ENCODE results near the gene RPLP2.

RPLP2 gene

DNA sequence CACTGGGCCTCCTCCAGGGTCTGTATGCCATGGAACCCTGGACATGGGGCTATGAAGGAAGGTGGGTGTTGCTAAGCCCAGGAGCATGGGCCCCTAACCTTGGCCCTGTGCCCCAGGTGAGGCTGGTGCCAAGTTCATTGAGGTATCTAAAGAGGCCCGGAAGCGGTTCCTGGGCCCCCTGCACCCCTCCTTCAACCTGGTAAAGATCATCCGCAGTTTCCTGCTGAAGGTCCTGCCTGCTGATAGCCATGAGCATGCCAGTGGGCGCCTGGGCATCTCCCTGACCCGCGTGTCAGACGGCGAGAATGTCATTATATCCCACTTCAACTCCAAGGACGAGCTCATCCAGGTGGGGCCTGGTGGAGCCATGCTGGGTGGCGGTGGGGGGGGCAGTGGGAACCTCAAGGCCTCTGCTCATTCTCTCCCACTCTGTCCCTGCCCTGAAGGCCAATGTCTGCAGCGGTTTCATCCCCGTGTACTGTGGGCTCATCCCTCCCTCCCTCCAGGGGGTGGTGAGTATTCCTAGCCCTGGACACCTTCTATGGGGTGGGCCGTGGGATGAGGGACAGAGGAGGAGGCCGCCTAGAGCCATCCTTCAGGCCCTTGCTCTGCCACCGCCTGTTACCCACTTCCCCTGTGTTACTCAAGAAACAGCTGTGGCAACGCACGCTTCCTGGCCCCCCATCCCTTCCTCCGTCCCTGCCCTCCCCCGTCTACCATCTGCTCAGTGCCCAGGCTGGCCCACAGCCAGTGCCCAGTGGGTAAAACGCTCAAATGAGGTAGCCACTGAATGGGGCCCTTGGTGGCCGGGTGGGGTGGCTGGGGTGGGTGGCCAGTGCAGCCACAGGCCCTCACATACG is 12.0 kb downstream of the RPLP2 start:
- TF ChIP-seq POU2F2 (IDR thresholded peaks at IDR 0.05; ENCODE audit: low read depth, low read length) (no peak), POLR2AphosphoS5 (IDR thresholded peaks at IDR 0.05; ENCODE audit: low read depth, low read length) (no peak), POLR2A (IDR thresholded peaks at IDR 0.05; ENCODE audit: low read depth, low read length) (no peak), SPI1 (IDR thresholded peaks at IDR 0.05; ENCODE audit: low read depth, low read length) (no peak), PAX5 (IDR thresholded peaks at IDR 0.05; ENCODE audit: insufficient read depth, low read length, severe bottlenecking) (no peak)
- DNase-seq (ENCODE audit: insufficient read length, low spot score) (no peak), FAIRE-seq (no peak)

DNA sequence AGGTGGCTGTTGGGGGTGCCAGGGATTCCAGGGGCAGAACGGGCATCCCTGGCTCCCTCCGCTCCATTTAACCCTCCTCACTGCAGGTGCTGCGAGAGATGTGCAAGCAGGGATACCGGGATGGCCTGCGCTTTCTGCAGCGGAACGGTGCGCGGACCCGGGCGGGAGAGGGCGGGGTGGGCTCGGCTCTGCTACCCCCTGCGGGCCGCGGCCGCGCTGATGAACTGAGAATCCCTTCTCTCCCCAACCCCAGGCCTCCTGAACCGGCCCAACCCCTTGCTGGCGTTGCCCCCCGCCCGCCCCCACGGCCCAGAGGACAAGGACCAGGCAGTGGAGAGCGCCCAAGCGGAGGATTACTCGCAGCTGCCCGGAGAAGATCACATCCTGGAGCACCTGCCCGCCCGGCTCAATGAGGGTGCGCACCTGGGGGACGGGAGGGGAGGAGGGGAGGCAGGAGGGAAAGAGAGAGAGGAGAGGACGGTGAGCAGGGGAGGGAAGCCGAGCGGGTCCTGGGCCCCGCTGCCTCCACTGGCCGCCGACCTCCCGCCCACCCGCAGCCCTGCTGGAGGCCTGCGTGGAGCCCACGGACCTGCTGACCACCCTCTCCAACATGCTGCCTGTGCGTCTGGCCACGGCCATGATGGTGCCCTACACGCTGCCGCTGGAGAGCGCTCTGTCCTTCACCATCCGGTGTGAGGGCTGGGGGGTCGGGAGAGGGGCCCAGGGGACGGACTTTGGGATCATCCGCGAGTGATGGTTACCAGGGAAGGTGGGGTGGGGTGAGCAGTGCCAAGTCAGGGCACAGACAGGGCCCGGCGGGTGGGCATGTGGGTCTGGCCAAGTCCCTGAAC is 13.9 kb downstream of the RPLP2 start:
- FAIRE-seq (no peak), DNase-seq (ENCODE audit: insufficient read length, low spot score) (no peak)
- TF ChIP-seq SPI1 (IDR thresholded peaks at IDR 0.05; ENCODE audit: low read depth, low read length) (no peak), POLR2A (IDR thresholded peaks at IDR 0.05; ENCODE audit: low read depth, low read length) (no peak), POU2F2 (IDR thresholded peaks at IDR 0.05; ENCODE audit: low read depth, low read length) (no peak), POLR2AphosphoS5 (IDR thresholded peaks at IDR 0.05; ENCODE audit: low read depth, low read length) (no peak), PAX5 (IDR thresholded peaks at IDR 0.05; ENCODE audit: insufficient read depth, low read length, severe bottlenecking) (no peak), TAF1 (IDR thresholded peaks at IDR 0.05; ENCODE audit: low read depth, low read length) (no peak)

DNA sequence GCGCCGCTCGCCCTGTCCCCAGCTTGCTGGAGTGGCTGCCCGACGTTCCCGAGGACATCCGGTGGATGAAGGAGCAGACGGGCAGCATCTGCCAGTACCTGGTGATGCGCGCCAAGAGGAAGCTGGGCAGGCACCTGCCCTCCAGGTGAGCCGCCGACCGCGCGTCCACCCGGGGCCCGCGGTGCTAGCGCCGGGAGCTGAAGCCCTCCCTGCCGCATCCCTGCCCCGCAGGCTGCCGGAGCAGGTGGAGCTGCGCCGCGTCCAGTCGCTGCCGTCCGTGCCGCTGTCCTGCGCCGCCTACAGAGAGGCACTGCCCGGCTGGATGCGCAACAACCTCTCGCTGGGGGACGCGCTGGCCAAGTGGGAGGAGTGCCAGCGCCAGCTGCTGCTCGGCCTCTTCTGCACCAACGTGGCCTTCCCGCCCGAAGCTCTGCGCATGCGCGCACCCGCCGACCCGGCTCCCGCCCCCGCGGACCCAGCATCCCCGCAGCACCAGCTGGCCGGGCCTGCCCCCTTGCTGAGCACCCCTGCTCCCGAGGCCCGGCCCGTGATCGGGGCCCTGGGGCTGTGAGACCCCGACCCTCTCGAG is 14.6 kb downstream of the RPLP2 start:
- no peak for TF ChIP-seq PAX5 (IDR thresholded peaks at IDR 0.05; ENCODE audit: insufficient read depth, low read length, severe bottlenecking)
- no peak for TF ChIP-seq TAF1 (IDR thresholded peaks at IDR 0.05; ENCODE audit: low read depth, low read length)
- TF ChIP-seq POLR2A (IDR thresholded peaks at IDR 0.05; ENCODE audit: low read depth, low read length), result no peak
- FAIRE-seq, result no peak
- DNase-seq (ENCODE audit: insufficient read length, low spot score), result no peak

DNA sequence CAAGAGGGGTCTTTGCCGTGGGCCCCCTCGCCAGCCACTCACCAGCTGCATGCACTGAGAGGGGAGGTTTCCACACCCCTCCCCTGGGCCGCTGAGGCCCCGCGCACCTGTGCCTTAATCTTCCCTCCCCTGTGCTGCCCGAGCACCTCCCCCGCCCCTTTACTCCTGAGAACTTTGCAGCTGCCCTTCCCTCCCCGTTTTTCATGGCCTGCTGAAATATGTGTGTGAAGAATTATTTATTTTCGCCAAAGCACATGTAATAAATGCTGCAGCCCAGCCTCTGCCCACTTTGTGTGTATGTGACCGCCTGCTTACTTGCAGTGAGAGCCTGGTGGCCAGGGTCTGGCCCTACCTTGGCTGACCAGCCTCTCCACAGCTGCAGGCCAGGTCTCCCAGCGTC is 15.2 kb downstream of the RPLP2 start:
- DNase-seq (ENCODE audit: insufficient read length, low spot score), result no peak
- TF ChIP-seq POLR2A (IDR thresholded peaks at IDR 0.05; ENCODE audit: low read depth, low read length), result no peak
- no peak for TF ChIP-seq PAX5 (IDR thresholded peaks at IDR 0.05; ENCODE audit: insufficient read depth, low read length, severe bottlenecking)
- TF ChIP-seq TAF1 (IDR thresholded peaks at IDR 0.05; ENCODE audit: low read depth, low read length), result no peak
- no peak for TF ChIP-seq POU2F2 (IDR thresholded peaks at IDR 0.05; ENCODE audit: low read depth, low read length)
- TF ChIP-seq POLR2AphosphoS5 (IDR thresholded peaks at IDR 0.05; ENCODE audit: low read depth, low read length), result no peak
- TF ChIP-seq SPI1 (IDR thresholded peaks at IDR 0.05; ENCODE audit: low read depth, low read length), result no peak
- FAIRE-seq, result no peak

- TF ChIP-seq POU2F2 (IDR thresholded peaks at IDR 0.05; ENCODE audit: low read depth, low read length) (no peak), POLR2A (IDR thresholded peaks at IDR 0.05; ENCODE audit: low read depth, low read length) (peak; percentile 23; the same call in 1 of the 2 replicates)
- DNase-seq (ENCODE audit: insufficient read length, low spot score) (no peak), FAIRE-seq (no peak)
Measured at GRCh38 chr11:825366-826226, 15.8 kb downstream of the RPLP2 start.

DNA sequence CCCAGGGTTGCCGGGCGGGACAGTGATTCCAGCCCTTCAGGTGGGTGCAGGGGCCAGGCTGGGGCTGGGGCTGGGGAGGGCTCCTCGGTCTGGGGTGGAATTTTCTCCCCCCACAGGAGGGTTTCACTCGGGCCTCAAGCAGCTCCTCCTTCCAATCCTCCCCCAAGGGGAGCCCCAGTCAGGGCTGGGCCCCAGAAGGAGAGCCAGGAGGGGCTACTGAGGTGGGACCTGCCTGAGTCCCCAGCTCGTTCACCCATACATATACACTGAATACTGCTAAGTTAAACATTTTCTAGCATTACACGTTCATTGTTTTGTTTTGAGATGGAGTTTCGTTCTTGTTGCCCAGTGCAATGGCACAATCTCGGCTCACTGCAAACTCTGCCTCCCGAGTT is 16.5 kb downstream of the RPLP2 start:
- FAIRE-seq, result no peak
- DNase-seq (ENCODE audit: insufficient read length, low spot score), result no peak
- TF ChIP-seq SPI1 (IDR thresholded peaks at IDR 0.05; ENCODE audit: low read depth, low read length), result no peak
- TF ChIP-seq POLR2A (IDR thresholded peaks at IDR 0.05; ENCODE audit: low read depth, low read length), result no peak; the same call in 1 of the 2 replicates
- TF ChIP-seq POU2F2 (IDR thresholded peaks at IDR 0.05; ENCODE audit: low read depth, low read length), result no peak

- DNase-seq (ENCODE audit: insufficient read length, low spot score) (no peak), FAIRE-seq (no peak)
- TF ChIP-seq POU2F2 (IDR thresholded peaks at IDR 0.05; ENCODE audit: low read depth, low read length), result no peak
- TF ChIP-seq POLR2AphosphoS5 (IDR thresholded peaks at IDR 0.05; ENCODE audit: low read depth, low read length), result no peak
- no peak for TF ChIP-seq SPI1 (IDR thresholded peaks at IDR 0.05; ENCODE audit: low read depth, low read length)
- TF ChIP-seq POLR2A (IDR thresholded peaks at IDR 0.05; ENCODE audit: low read depth, low read length), result no peak
- no peak for TF ChIP-seq PAX5 (IDR thresholded peaks at IDR 0.05; ENCODE audit: insufficient read depth, low read length, severe bottlenecking)
- TF ChIP-seq TAF1 (IDR thresholded peaks at IDR 0.05; ENCODE audit: low read depth, low read length), result no peak
Measured at GRCh38 chr11:826836-827145, 17.0 kb downstream of the RPLP2 start.

DNA sequence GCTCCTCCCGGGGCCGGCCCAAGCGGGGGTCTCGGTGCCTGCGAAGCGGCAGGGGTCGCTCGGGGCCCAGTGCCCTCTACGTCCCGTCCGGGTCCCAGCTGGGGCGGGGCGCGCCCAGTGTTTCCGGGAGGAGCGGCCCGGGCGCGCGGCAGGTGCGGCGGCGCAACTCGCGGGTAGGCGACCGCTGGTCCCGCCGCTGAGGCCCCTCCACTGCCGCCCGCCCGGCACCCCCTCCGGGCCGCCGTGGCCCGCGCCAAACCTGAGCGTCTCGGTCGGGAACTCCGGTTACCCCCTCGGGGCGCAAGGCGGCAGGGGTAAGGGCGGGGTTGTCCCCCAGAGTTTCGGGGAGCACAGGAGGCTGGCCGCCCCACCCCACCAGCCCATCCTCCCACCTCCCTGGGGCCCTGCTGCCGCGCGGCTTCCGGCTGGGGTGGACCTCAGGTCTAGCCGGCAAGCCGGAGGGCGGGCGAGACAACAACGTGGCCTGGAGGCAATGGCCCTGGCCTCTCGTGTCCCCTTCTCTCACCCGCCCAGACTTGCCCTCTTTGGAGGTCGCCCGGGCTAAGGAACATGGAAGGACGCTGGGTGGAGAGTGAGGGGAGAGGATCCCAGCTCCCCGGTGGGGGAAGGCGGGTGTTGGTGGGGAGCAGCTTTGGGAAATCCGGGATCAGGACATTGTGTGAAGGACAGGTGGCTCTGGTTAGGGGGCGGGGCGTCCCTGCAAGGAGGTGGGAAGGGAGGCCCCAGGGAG is 17.6 kb downstream of the RPLP2 start:
- DNase-seq (ENCODE audit: insufficient read length, low spot score) (no peak), FAIRE-seq (peak; percentile 95)
- TF ChIP-seq POLR2A (IDR thresholded peaks at IDR 0.05; ENCODE audit: low read depth, low read length) (no peak), PAX5 (IDR thresholded peaks at IDR 0.05; ENCODE audit: insufficient read depth, low read length, severe bottlenecking) (no peak), SPI1 (IDR thresholded peaks at IDR 0.05; ENCODE audit: low read depth, low read length) (no peak), POU2F2 (IDR thresholded peaks at IDR 0.05; ENCODE audit: low read depth, low read length) (no peak), POLR2AphosphoS5 (IDR thresholded peaks at IDR 0.05; ENCODE audit: low read depth, low read length) (no peak), TAF1 (IDR thresholded peaks at IDR 0.05; ENCODE audit: low read depth, low read length) (no peak)

Data from GM12891 (cell line).